K562 (cell line): ENCODE results near the gene POMZP3. TPM values are rescaled to one million over a fixed set of nuclear protein-coding genes. Genes with fewer than 3 reads are reported as not detected.
"Not testable (repeated sequence)": the region's sequence is repeated elsewhere in the genome, so short reads cannot be mapped to it uniquely, and the experiment has no call there.

Experiments
- ATAC-seq: fragments of 200-7000 bp; cut with Tn5 transposase; 3 replicates; pipeline ENCODE4 v1.9.1; 2020; ENCODE audit warnings: moderate library complexity
- BruUV-seq: library from RNA; stranded (reverse); fragments of 400-500 nt; replicated peaks from 2 replicates; lab custom pipeline; 2021; lab: Mats Ljungman, UMichigan
- CTCF ChIA-PET: fragments of 300-600 bp; formaldehyde crosslinking; extraction: SDS; loops from one replicate; lab custom pipeline; 2021; ENCODE audit warnings: low intra/inter-chr PET ratio; lab: Yijun Ruan, JAX
- POLR2A ChIA-PET: fragments of 300-600, 350-650 bp; sonication (Branson Sonifier 250); formaldehyde crosslinking; extraction: SDS; loops from one replicate; lab custom pipeline; 2021; ENCODE audit warnings: antibody characterized with exemption, inconsistent platforms; lab: Yijun Ruan, JAX
- DNase-seq, 4 experiments: peaks; one replicate each; pipeline versions ENCODE4 v3.0.0 to v3.0.0-alpha.2; 2011 to 2018; ENCODE audit warnings: low spot score in 3 of 4, mixed read lengths in 3 of 4; ENCODE audit errors: extremely low read depth in 1 of 4
- FAIRE-seq: peaks from 2 replicates; lab custom pipeline; 2011; peaks lifted over from hg19 to GRCh38; lab: Jason Lieb, UNC
- H2AFZ ChIP-seq: 2 replicates; pipeline ENCODE4 v1.6.0; 2011; ENCODE audit warnings: low read depth, low read length, control low read depth, inconsistent platforms
- H3K27ac ChIP-seq: fragments of 200-600 bp; 3 replicates; pipeline ENCODE4 v1.8.0; 2011; ENCODE audit warnings: low read depth, mild to moderate bottlenecking, control low read depth, inconsistent platforms, low read length, moderate library complexity, mixed read lengths; ENCODE audit errors: extremely low read depth
- H3K27me3 ChIP-seq, 2 experiments: fragments of 300-600 bp in 1 of 2; 2 replicates in 1 of 2; 3 replicates in 1 of 2; pipeline versions ENCODE4 v1.6.0 to v1.8.0; 2011; ENCODE audit warnings: inconsistent platforms in 2 of 2, low read length in 2 of 2, mild to moderate bottlenecking in 1 of 2, mixed read lengths in 1 of 2, moderate library complexity in 1 of 2; ENCODE audit not compliant: control insufficient read depth in 2 of 2, insufficient read depth in 2 of 2
- H3K36me3 ChIP-seq: fragments of 300-600 bp; 3 replicates; pipeline ENCODE4 v1.8.0; 2011; ENCODE audit warnings: mild to moderate bottlenecking, low read length, inconsistent platforms; ENCODE audit not compliant: control insufficient read depth, insufficient read depth
- H3K4me1 ChIP-seq, 2 experiments: fragments of 200-600 bp in 1 of 2; replicated peaks in 1 of 2; 2 replicates in 1 of 2; 3 replicates in 1 of 2; pipeline versions ENCODE4 v1.5.1 to v1.8.0; 2011; ENCODE audit warnings: inconsistent platforms in 2 of 2, low read length in 2 of 2, mild to moderate bottlenecking in 1 of 2, mixed read lengths in 1 of 2, moderate library complexity in 1 of 2; ENCODE audit not compliant: control insufficient read depth in 2 of 2, insufficient read depth in 2 of 2
- H3K4me2 ChIP-seq: 2 replicates; pipeline ENCODE4 v1.6.1; 2011; ENCODE audit warnings: low read length, control low read depth, inconsistent platforms, mixed read lengths; ENCODE audit not compliant: insufficient read depth
- H3K4me3 ChIP-seq: fragments of 200-600 bp; sonication (generic), shearing (Covaris generic); 2 replicates; pipeline ENCODE4 v1.5.1; 2016; ENCODE audit warnings: control low read depth, inconsistent platforms
- H3K79me2 ChIP-seq: fragments of 200-600 bp; 3 replicates; pipeline ENCODE4 v1.8.0; 2011; ENCODE audit warnings: low read length, inconsistent platforms; ENCODE audit not compliant: control insufficient read depth, insufficient read depth
- H3K9ac ChIP-seq, 2 experiments: 2 replicates each; pipeline versions ENCODE4 v1.6.0 to v1.6.1; 2011; ENCODE audit warnings: low read depth in 2 of 2, low read length in 2 of 2, control low read depth in 1 of 2, inconsistent platforms in 1 of 2, mild to moderate bottlenecking in 1 of 2, mixed read lengths in 1 of 2; ENCODE audit not compliant: insufficient read depth in 1 of 2
- H3K9me1 ChIP-seq: one replicate; pipeline ENCODE4 v1.6.0; 2011; ENCODE audit warnings: inconsistent platforms, mild to moderate bottlenecking, low read length, moderate library complexity; ENCODE audit not compliant: control insufficient read depth, insufficient read depth
- H3K9me3 ChIP-seq: replicated peaks from 2 replicates; pipeline ENCODE4 v1.5.1; 2011; ENCODE audit warnings: low read depth, low read length, inconsistent platforms; ENCODE audit not compliant: control insufficient read depth, insufficient read depth
- H4K20me1 ChIP-seq: replicated peaks from 2 replicates; pipeline ENCODE4 v1.6.1; 2011; ENCODE audit warnings: low read length, inconsistent platforms, mixed read lengths; ENCODE audit not compliant: control insufficient read depth, insufficient read depth
- HMBOX1 ChIP-seq: sonication (generic); IDR thresholded peaks from 2 replicates; pipeline ENCODE4 v1.6.1; 2016
- NR2C2 ChIP-seq, 2 experiments: fragments of 200-800 bp in 1 of 2; sonication (Bioruptor generic) in 1 of 2; sonication (generic) in 1 of 2; formaldehyde crosslinking in 1 of 2; IDR thresholded peaks; 2 replicates each; pipeline versions ENCODE4 v1.6.1 to v1.8.0; 2016 to 2022; ENCODE audit warnings: mild to moderate bottlenecking in 1 of 2, missing compliant biosample characterization in 1 of 2, missing genetic modification characterization in 1 of 2, missing genetic modification reagents in 1 of 2
- WGBS: fragments of 100-300 bp; shearing (Covaris generic); methylation state at CpG from one replicate; pipeline ENCODE4 v1.1.6; 2016; ENCODE audit warnings: low coverage, mixed read lengths; ENCODE audit not compliant: insufficient coverage; ENCODE audit errors: missing lambda C conversion rate; 5-methylcytosine and 5-hydroxymethylcytosine counted together
- in situ Hi-C: fragments of 300-500 bp; cut with MboI; formaldehyde crosslinking; loops from 4 replicates; pipeline ENCODE4 v1.15.0; 2018; ENCODE audit warnings: inconsistent platforms, mixed read lengths
- intact Hi-C: fragments of 100-400 bp; cut with micrococcal nuclease; formaldehyde crosslinking; loops from 2 replicates; pipeline ENCODE4 v1.14.2; 2022
- polyA plus RNA-seq, 8 experiments: library from polyadenylated mRNA; depleted of rRNA in 4 of 8; stranded (reverse) in 5 of 8; unstranded in 3 of 8; fragments of >200 nt; fragmentation: Nextera tagmentation in 2 of 8; fragmentation: Illumina TruSeq in 1 of 8; extraction: Ambion mirVana in 2 of 8; extraction: Trizol in 1 of 8; gene quantifications; 2 replicates each; pipeline versions ENCODE4 v1.2.1 to v1.2.3, GENCODE V29; 2011 to 2014; ENCODE audit warnings: inconsistent platforms in 1 of 8, missing spikeins in 1 of 8
- total RNA-seq, 7 experiments: library from RNA; depleted of rRNA in 6 of 7; stranded (reverse); fragments of >200 nt in 6 of 7; fragmentation: Illumina TruSeq in 2 of 7; extraction: Trizol in 2 of 7; gene quantifications; 2 replicates each; pipeline versions ENCODE4 v1.2.1 to v1.2.3, GENCODE V29; 2011 to 2021; ENCODE audit warnings: low replicate concordance in 1 of 7

Gene POMZP3
- total and polyA plus RNA-seq, 9 of the 15 experiments (the other 6 are each of a cell fraction or from before 2014, with no cell fraction given): 2.3 to 15.8 (median 4.0) TPM

GRCh38 chr7:76586585-76587315 is 40.3 kb downstream of the POMZP3 start:
- POLR2A ChIA-PET; H2AFZ ChIP-seq; H3K4me2 ChIP-seq; H3K27me3 ChIP-seq; H3K9ac ChIP-seq; H3K27ac ChIP-seq; H3K9me1 ChIP-seq; H3K9me3 ChIP-seq; in situ Hi-C loops; H3K4me3 ChIP-seq; H3K4me1 ChIP-seq; BruUV-seq; FAIRE-seq; intact Hi-C loops; CTCF ChIA-PET; DNase-seq; H4K20me1 ChIP-seq; TF ChIP-seq NR2C2 (CRISPR knock-in tag; IDR thresholded peaks at IDR 0.05): not testable (repeated sequence)
- peaks cover 22% of the 10 kb centered on the region for H3K36me3 ChIP-seq
- ATAC-seq: peak; percentile 9; the same call in 1 of the 3 replicates
- H3K79me2 ChIP-seq: peaks cover 41% of the 10 kb centered on the region
- WGBS: 53% methylated on average over 2 of the region's 2 CpGs
- peak; percentile 77 for TF ChIP-seq HMBOX1
- peak; percentile 17; the same call in 1 of the 2 replicates for TF ChIP-seq NR2C2 (tag; IDR thresholded peaks at IDR 0.05)

- FAIRE-seq, BruUV-seq, POLR2A ChIA-PET, H3K27me3 ChIP-seq, DNase-seq, CTCF ChIA-PET, H3K9me3 ChIP-seq, H3K9ac ChIP-seq, H4K20me1 ChIP-seq, H3K4me1 ChIP-seq, H3K4me2 ChIP-seq, H3K9me1 ChIP-seq, H2AFZ ChIP-seq, in situ Hi-C loops, H3K4me3 ChIP-seq, intact Hi-C loops: not testable (repeated sequence)
- WGBS: 47% methylated on average over 5 of the region's 5 CpGs
- peak overlapping the region; percentile 21; the same call in 1 of the 3 replicates for H3K27ac ChIP-seq
- H3K36me3 ChIP-seq: peaks cover 11% of the 10 kb centered on the region; the same call in 2 of the 3 replicates
- H3K79me2 ChIP-seq: peaks cover 37% of the 10 kb centered on the region
- ATAC-seq: peak; percentile 32
These were observed 43.3 kb downstream of the POMZP3 start for GRCh38 chr7:76583636-76584281.

- H4K20me1 ChIP-seq, BruUV-seq, H3K9ac ChIP-seq, H3K4me1 ChIP-seq, H2AFZ ChIP-seq, CTCF ChIA-PET, H3K9me3 ChIP-seq, H3K27me3 ChIP-seq, POLR2A ChIA-PET, H3K4me2 ChIP-seq, H3K4me3 ChIP-seq, intact Hi-C loops, H3K9me1 ChIP-seq, DNase-seq, H3K27ac ChIP-seq, in situ Hi-C loops: not testable (repeated sequence)
- Histone ChIP-seq H3K36me3 (peaks cover 11% of the 10 kb centered on the region; the same call in 2 of the 3 replicates), H3K79me2 (peaks cover 35% of the 10 kb centered on the region)
- peak; percentile 19 for FAIRE-seq
- peak; percentile 76 for ATAC-seq
- WGBS: 70% methylated on average over 1 of the region's 2 CpGs
These were observed 44.0 kb downstream of the POMZP3 start for GRCh38 chr7:76582848-76583631.
